Stomach (tissue), 9 donors: ENCODE measurements around the gene THADA. TPM values are rescaled to one million over a fixed set of nuclear protein-coding genes. Genes with fewer than 3 reads are reported as not detected.

Experiments
- DNase-seq, 2 donors: peaks; one replicate each; pipeline versions ENCODE4 v3.0.0 to v3.0.0-alpha.2; 2013 to 2019
- H3K27ac ChIP-seq, 5 donors: fragments of 200-600 bp in 4 of 5; sonication (generic) in 4 of 5; one replicate each; pipeline ENCODE4 v1.5.1; 2013 to 2019; ENCODE audit warnings: mild to moderate bottlenecking in 1 of 5, moderate library complexity in 1 of 5
- H3K27me3 ChIP-seq, 3 donors: fragments of 200-600 bp; sonication (generic); one replicate each; pipeline ENCODE4 v1.5.1; 2017 to 2019; ENCODE audit warnings: mixed run types in 1 of 3
- H3K36me3 ChIP-seq, 4 donors: fragments of 200-600 bp; sonication (generic); 1 replicate in 3 of 4; 2 replicates in 1 of 4; pipeline ENCODE4 v1.5.1; 2016 to 2019
- H3K4me1 ChIP-seq, 4 donors: fragments of 200-600 bp; sonication (generic); one replicate each; pipeline ENCODE4 v1.5.1; 2016 to 2019
- H3K4me3 ChIP-seq, 4 donors: fragments of 200-600 bp; sonication (generic) in 3 of 4; one replicate each; pipeline ENCODE4 v1.5.1; 2016 to 2019; ENCODE audit warnings: mild to moderate bottlenecking in 1 of 4
- H3K9me3 ChIP-seq, 4 donors: fragments of 200-600 bp; sonication (generic); one replicate each; pipeline ENCODE4 v1.5.1; 2016 to 2019
- CTCF ChIP-seq, 7 experiments: fragments of 450-650 bp in 4 of 7; fragments of 200-600 bp in 3 of 7; sonication (generic) in 3 of 7; IDR thresholded peaks; one replicate each; pipeline ENCODE4 v1.5.1; 2016 to 2019; ENCODE audit warnings: antibody characterized with exemption in 7 of 7, control low read depth in 2 of 7, mild to moderate bottlenecking in 1 of 7
- EP300 ChIP-seq: sonication (generic); formaldehyde crosslinking; IDR thresholded peaks from one replicate; pipeline ENCODE4 v1.6.1; 2017; ENCODE audit warnings: antibody characterized with exemption
- POLR2A ChIP-seq, 4 donors: fragments of 450-650 bp; IDR thresholded peaks; one replicate each; pipeline ENCODE4 v1.6.1; 2016; ENCODE audit warnings: antibody characterized with exemption in 4 of 4, control low read depth in 2 of 4, mild to moderate bottlenecking in 1 of 4, moderate library complexity in 1 of 4
- POLR2AphosphoS5 ChIP-seq, 3 donors: sonication (generic); formaldehyde crosslinking; IDR thresholded peaks; one replicate each; pipeline ENCODE4 v1.6.1; 2016; ENCODE audit warnings: antibody characterized with exemption in 3 of 3
- WGBS, 5 donors: extraction: QIAGEN DNeasy Blood & Tissue Kit in 3 of 5; methylation state at CpG; one replicate each; pipeline versions ENCODE4 v1.1.5 to v1.1.7; 2013 to 2018; 5-methylcytosine and 5-hydroxymethylcytosine counted together
- intact Hi-C: fragments of 100-400 bp; cut with DNase I; formaldehyde crosslinking; loops from one replicate; pipeline ENCODE4 v1.15.1; 2023; ENCODE audit warnings: low total_unique reads
- polyA plus RNA-seq, 3 donors: library from polyadenylated mRNA; stranded (reverse); fragments of 200-250 nt; gene quantifications; one replicate each; pipeline ENCODE4 v1.2.3, GENCODE V29; 2013
- total RNA-seq, 5 donors: library from RNA; depleted of rRNA; stranded (reverse); fragments of >200 nt; gene quantifications; one replicate each; pipeline versions ENCODE4 v1.1.0 to v1.2.3, GENCODE V29; 2014 to 2016
- donor health status: healthy with polysubstance abuse.
- donor health status: Bipolar disorder and iron deficiency.
- donor health status: healthy.

The THADA gene
- total and polyA plus RNA-seq, 8 donors, result 8.0 to 109 (median 31.9) TPM

DNA sequence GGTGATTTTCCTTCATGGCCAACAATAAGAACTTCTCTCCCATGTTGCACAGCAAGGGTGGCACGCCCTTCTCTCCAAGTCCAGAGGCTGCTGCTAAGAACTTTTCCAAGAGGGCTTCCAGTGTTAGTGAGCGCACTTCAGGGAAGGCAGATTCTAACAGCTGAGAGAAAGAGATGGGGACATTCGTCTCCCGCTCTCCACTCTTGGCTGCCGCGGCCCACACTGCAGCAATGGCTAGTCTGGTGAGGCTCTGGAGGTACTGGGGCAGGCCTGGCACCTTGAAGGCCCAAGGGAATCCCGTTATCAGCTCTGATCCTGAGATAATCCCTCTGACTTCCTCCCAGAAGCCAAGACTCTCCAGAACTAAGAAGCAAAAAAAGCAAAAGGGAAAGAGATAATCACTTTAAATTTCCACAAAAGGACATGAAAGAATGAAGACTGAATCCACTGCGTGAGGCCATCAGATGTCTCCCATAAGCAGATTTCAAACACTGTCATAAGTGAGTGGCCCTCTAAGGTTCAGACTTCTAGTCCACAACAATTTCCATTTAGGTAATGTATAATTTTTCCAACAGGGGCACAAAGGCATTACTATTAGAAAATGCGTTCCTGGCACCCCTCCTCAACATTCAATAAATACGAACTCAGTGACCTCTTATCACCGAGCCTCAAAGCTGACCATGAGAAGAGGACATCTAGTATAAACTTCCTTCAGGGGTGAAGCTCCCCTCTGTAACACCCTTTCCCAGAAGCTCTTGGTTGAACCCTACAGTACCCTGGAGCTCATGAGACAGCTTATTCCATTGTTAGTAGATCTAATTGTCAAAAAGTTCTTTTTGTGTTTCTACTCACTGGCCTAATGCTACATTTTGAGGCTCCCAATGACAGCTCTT, 302.7 kb downstream of the THADA start:
- intact Hi-C loops, result no loop called here
- 90 to 93% (median 92%) methylated on average over 10 to 11 of the region's 11 CpGs for WGBS, 5 donors
- DNase-seq, result no peak

GRCh38 chr2:43292297-43292696, 303.5 kb downstream of the THADA start:
- intact Hi-C loops, result no loop called here
- Histone ChIP-seq H3K36me3 (peaks cover under 1 to 40% (median 30%) of the 10 kb centered on the region in 4 donors), H3K9me3 (no peaks in the 10 kb centered on the region), H3K4me1 (peaks cover 7 to 23% (median 9%) of the 10 kb centered on the region in 4 donors), H3K4me3 (no peak overlapping the region), H3K27me3 (no peaks in the 10 kb centered on the region), H3K27ac (no peak overlapping the region)
- 95 to 100% (median 100%) methylated on average over 1 of the region's 1 CpG for WGBS, 5 donors
- TF ChIP-seq POLR2AphosphoS5 (IDR thresholded peaks at IDR 0.05) (no peak), POLR2A (IDR thresholded peaks at IDR 0.05) (no peak), EP300 (no peak), CTCF (IDR thresholded peaks at IDR 0.05) (no peak)
- no peak for DNase-seq

More for the DNA sequence above, 302.7 kb downstream of the THADA start:
- peaks cover 7 to 23% (median 9%) of the 10 kb centered on the region in 4 donors for H3K4me1 ChIP-seq
- no peak overlapping the region for H3K4me3 ChIP-seq
- TF ChIP-seq CTCF (IDR thresholded peaks at IDR 0.05) (no peak), EP300 (no peak), POLR2AphosphoS5 (IDR thresholded peaks at IDR 0.05) (no peak), POLR2A (IDR thresholded peaks at IDR 0.05) (no peak)
- H3K27me3 ChIP-seq, result no peaks in the 10 kb centered on the region
- H3K9me3 ChIP-seq, result no peaks in the 10 kb centered on the region
- H3K36me3 ChIP-seq, result peaks cover 0 to 32% (median 25%) of the 10 kb centered on the region in 4 donors
- peak overlapping the region in 4 of 5 donors; percentile 41 to 76 (median 72) for H3K27ac ChIP-seq

DNA sequence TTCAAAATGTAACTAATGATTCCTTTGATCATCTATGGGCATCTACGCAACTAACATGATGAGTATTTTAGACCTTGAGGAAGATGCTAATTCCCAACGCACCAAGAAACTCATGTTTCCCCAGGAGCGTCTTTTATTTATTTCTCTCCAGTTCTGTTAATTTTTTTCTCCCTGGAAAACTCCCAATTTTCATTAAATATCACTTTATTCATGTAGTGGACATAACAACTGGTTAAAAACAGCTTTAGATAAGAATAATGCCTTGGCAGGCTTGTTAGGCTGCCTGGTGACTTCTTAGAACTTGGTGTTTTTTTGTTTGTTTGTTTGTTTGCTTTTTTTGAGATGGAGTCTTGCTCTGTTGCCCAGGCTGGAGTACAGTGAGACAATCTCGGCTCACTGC, 306.5 kb downstream of the THADA start:
- intact Hi-C loops, result no loop called here
- no peak overlapping the region for H3K4me3 ChIP-seq
- DNase-seq, result no peak
- WGBS, 5 donors, result 90 to 97% (median 95%) methylated on average over 4 of the region's 4 CpGs
- no peak for TF ChIP-seq EP300
- no peak for TF ChIP-seq POLR2A (IDR thresholded peaks at IDR 0.05)
- TF ChIP-seq POLR2AphosphoS5 (IDR thresholded peaks at IDR 0.05), result no peak
- no peak for TF ChIP-seq CTCF (IDR thresholded peaks at IDR 0.05)
- no peaks in the 10 kb centered on the region for H3K27me3 ChIP-seq
- H3K36me3 ChIP-seq, result peaks cover 27 to 69% (median 60%) of the 10 kb centered on the region in 4 donors
- peaks cover 4 to 18% (median 8%) of the 10 kb centered on the region in 4 donors for H3K4me1 ChIP-seq
- no peak overlapping the region for H3K27ac ChIP-seq
- peaks cover 4 to 9% (median 5%) of the 10 kb centered on the region in 4 donors for H3K9me3 ChIP-seq

GRCh38 chr2:43288417-43289305, 307.2 kb downstream of the THADA start:
- no peak overlapping the region for H3K4me3 ChIP-seq
- no peak for DNase-seq
- WGBS, 5 donors, result 86 to 91% (median 89%) methylated on average over 4 of the region's 4 CpGs

More at GRCh38 chr2:43288417-43289305, 307.2 kb downstream of the THADA start:
- peaks cover 6 to 16% (median 11%) of the 10 kb centered on the region in 4 donors for H3K9me3 ChIP-seq
- intact Hi-C loops, result no loop called here
- no peak overlapping the region for H3K27ac ChIP-seq
- TF ChIP-seq CTCF (IDR thresholded peaks at IDR 0.05) (no peak), POLR2AphosphoS5 (IDR thresholded peaks at IDR 0.05) (no peak), POLR2A (IDR thresholded peaks at IDR 0.05) (no peak), EP300 (no peak)
- no peaks in the 10 kb centered on the region for H3K27me3 ChIP-seq
- H3K36me3 ChIP-seq, result peaks cover 33 to 76% (median 67%) of the 10 kb centered on the region in 4 donors
- H3K4me1 ChIP-seq, result peaks cover 0 to 11% (median 4%) of the 10 kb centered on the region in 4 donors
